Upper lobe of left lung (tissue), 4 donors: Measurements from ENCODE around the gene EPOP.

Source experiments
- CTCF ChIP-seq, 6 experiments: fragments of 450-650 bp in 4 of 6; fragments of 200-600 bp in 2 of 6; sonication (generic) in 2 of 6; IDR thresholded peaks; one replicate each; pipeline ENCODE4 v1.5.1; 2016 to 2019; ENCODE audit warnings: antibody characterized with exemption in 6 of 6
- POLR2A ChIP-seq, 4 donors: fragments of 450-650 bp; IDR thresholded peaks; one replicate each; pipeline ENCODE4 v1.5.1; 2016 to 2017; ENCODE audit warnings: antibody characterized with exemption in 4 of 4, mild to moderate bottlenecking in 2 of 4

GRCh38 chr17:38719943-38720641 lies 45.3 kb upstream of the EPOP start:
- TF ChIP-seq CTCF (IDR thresholded peaks at IDR 0.05) (no peak), POLR2A (IDR thresholded peaks at IDR 0.05) (no peak)
